Mesangial cell (primary cell): ENCODE measurements around the gene MRPL43. TPM values are rescaled to one million over a fixed set of nuclear protein-coding genes. Genes with fewer than 3 reads are reported as not detected.

Experiments used
- total RNA-seq: library from RNA; depleted of rRNA; stranded (reverse); fragments of >200 nt; gene quantifications from 2 replicates; pipeline ENCODE4 v1.2.3, GENCODE V29; 2015

MRPL43 gene
- total RNA-seq, result 129 and 140 TPM in 2 replicates

DNA sequence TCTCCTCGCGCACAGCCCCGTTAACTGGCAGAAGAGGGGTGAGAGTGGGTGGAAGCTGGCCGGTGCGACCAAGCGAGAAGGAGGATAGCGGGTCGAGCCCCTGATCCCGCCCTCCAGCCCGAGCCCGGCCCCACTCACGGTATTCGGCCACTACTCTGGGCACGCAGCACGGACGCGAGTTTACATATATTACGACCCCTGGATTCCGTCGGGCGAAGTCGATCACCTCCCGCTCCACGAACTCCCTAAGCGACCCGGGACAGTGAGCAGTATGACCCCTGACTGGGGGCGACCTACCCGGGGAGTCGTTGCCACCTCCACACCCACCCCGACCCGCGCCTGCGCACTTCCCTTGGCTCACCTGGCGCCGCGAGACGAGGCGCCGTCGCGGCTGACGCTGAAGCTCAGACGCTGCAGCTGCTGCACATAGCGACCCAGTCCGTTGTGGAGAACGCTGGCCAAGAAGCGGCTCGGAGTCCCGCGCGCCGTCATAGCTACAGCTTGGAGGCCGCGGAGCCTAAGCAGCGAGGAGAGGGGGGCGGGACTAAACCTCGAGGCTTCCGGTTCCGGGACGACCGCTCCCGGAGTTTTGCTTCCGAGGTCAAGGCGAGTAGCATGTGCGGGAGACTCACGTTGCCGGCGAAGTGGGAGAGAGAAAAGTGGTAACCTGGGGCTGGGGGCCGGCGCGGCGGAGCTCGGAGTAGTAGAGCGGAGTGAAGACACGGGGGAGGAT, at the start of gene MRPL43, which contains the start of gene TWNK:
TSS of gene MRPL43 (minus strand) at position 546 of the 733 bp plus-strand sequence. CDS start at position 492, 54 bp downstream.
TSS of gene TWNK (plus strand) at position 592 of the 733 bp plus-strand sequence. CDS start 668 bp downstream, outside the sequence.

DNA sequence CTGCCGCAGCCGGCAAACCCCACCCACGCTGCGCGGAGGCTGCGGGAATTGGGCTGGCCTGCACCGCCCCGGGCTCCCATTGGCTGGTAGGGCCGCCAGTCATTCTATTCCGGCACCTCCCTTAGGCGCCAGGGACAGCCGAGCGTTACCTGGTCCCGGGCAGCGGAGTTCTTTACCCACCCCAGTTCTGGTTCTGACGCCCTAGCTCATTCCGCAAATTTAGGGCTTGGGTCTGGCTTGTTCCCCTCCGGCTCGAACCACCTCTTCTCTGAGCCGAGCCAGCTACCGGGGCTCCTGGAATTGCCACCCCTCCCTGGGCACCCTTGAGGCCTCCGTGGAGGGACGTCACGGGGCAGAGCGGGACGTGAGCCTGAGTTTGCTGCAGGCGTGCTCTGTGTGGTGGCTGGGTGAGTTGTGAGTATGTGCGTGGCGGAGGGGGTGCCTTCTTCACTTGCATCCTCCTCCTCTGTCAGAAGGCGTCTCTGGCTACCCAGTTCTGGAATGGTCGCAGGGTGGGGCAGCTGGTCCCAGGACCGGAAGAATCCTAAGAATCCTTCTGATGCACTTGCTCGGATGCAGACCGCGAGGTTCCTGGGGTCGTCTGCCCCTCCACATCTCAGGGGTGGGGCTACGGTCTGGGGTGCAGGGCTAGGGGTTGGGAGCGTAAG, 44.0 kb upstream of the MRPL43 start, which contains the start of the genes PDZD7 and SFXN3:
TSS of gene PDZD7 (minus strand) at position 2 of the 668 bp plus-strand sequence. CDS start 910 bp downstream, outside the sequence.
TSS of gene SFXN3 (plus strand) at position 107 of the 668 bp plus-strand sequence. CDS start 3,461 bp downstream, outside the sequence.

DNA sequence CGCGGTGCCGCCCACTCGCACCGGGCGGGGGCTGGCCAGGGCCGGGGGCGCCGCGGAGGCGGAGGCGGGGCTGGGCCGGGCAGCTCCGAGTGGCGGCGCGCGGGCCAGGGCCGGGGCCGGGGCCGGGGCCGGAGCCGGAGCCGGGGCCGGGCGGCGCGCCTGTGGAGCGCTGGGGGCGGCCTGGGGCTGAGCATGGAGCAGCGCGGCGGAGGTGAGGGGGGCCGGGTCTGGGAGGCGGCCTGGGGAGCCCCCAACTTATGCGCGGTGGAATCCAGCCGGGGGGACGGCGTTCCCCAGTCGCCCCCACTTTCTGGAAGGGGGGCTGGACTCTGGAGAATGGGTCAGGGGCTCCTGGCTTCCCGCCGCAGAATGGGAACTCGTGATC, 12.4 kb upstream of the MRPL43 start, which contains the start of gene LZTS2:
TSS of gene LZTS2 (plus strand) at position 67 of the 385 bp plus-strand sequence. CDS start 2,731 bp downstream, outside the sequence.

DNA sequence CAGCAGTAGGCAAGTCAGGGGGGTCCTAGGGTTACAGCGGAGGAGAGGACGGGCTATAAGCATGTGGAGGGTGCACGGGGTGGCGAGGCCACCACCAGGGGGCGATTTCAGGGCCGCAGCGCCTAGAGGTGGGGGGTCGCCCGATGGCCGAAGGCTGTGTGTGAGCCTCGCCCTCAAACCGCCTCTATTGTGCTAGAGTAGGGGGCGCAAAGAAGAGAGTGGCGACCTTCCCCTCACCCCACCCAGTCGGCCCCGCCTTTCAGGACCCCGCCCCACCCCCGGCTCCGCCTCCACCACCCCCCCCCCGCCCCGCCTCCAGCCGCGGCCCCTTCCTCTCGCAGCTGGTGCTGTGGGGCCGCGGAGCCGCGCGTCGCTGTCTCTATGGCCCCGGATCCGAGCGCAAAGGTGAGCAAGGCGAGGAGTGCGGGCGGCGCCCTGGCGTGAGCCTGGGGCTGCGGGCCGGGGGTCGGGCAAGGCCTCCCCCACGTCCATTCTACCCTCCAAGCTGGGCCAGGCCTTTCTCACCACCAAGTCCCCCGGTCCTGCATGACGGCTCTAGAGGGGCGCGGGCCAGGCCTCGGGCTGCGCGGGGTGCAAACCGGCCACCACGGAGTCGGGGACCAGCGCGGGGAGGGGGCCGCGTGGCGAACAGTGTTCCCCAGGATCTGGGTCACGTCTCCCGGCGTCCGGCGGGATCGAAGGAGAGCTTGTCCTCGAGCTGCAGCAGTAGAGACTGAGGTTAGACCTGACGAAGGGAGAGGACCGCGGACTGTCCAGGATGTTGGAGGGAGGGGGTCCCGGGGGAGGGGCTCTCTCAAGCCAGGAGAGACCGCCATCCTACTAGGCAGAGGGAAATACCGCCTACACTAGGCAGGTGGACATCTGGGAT, 17.9 kb downstream of the MRPL43 start, which contains the start of gene SEMA4G:
TSS of gene SEMA4G (plus strand) at position 318 of the 889 bp plus-strand sequence. CDS start 3,409 bp downstream, outside the sequence.

Other genes with a start within 250 kb of the MRPL43 start
- gene PAX2, start 241.9 kb downstream of the MRPL43 start, total RNA-seq, result 7.0 and 30.9 TPM in 2 replicates
- gene SLF2, start 74.5 kb downstream of the MRPL43 start, total RNA-seq, result 15.1 and 16.6 TPM in 2 replicates
- gene SEMA4G, start 18.0 kb downstream of the MRPL43 start, total RNA-seq, result 1.6 and 18.0 TPM in 2 replicates
- 11.9 and 13.9 TPM in 2 replicates for gene TWNK, start within 50 bp of the MRPL43 start, total RNA-seq
- 97.0 and 150 TPM in 2 replicates for gene LZTS2, start 12.3 kb upstream of the MRPL43 start, total RNA-seq
- gene PDZD7, start 43.6 kb upstream of the MRPL43 start, total RNA-seq, result 4.6 and 5.5 TPM in 2 replicates
- 66.3 and 109 TPM in 2 replicates for gene SFXN3, start 43.7 kb upstream of the MRPL43 start, total RNA-seq
- gene KAZALD1, start 74.5 kb upstream of the MRPL43 start, total RNA-seq, result 0.49 and 4.9 TPM in 2 replicates
- not detected in 2 replicates for gene TLX1, start 143.8 kb upstream of the MRPL43 start, total RNA-seq
- gene LBX1, start 242.0 kb upstream of the MRPL43 start, total RNA-seq, result not detected in 2 replicates